OCI-LY7 (cell line): ENCODE data around the gene PRKG1. TPM values are rescaled to one million over a fixed set of nuclear protein-coding genes. Genes with fewer than 3 reads are reported as not detected.
A peak's percentile ranks its signal among the peaks of the same experiment; 100 is the strongest.

Source experiments
- BruUV-seq: library from RNA; stranded (reverse); fragments of 400-500 nt; replicated peaks from 2 replicates; lab custom pipeline; 2021; lab: Mats Ljungman, UMichigan
- CTCF ChIA-PET: fragments of 300-600 bp; sonication (Branson Sonifier 250); formaldehyde crosslinking; loops from one replicate; lab custom pipeline; 2022; ENCODE audit warnings: antibody characterized with exemption; ENCODE audit not compliant: unreplicated experiment; lab: Charles Lee
- POLR2A ChIA-PET: fragments of 300-600 bp; sonication (Branson Sonifier 250); formaldehyde crosslinking; loops from one replicate; lab custom pipeline; 2022; ENCODE audit warnings: antibody characterized with exemption; lab: Charles Lee
- DNase-seq: peaks from one replicate; pipeline ENCODE4 v3.0.0-alpha.2; 2015; ENCODE audit warnings: low spot score
- H2AFZ ChIP-seq: fragments of 200-600 bp; sonication (generic), shearing (Covaris generic); 2 replicates; pipeline ENCODE4 v1.6.1; 2014; ENCODE audit warnings: mild to moderate bottlenecking, antibody characterized with exemption, low read length, moderate library complexity
- H3K27ac ChIP-seq: fragments of 200-600 bp; sonication (generic); 2 replicates; pipeline ENCODE4 v1.5.1; 2014; ENCODE audit warnings: mixed run types, low read depth, mild to moderate bottlenecking, moderate library complexity, low read length, inconsistent platforms; ENCODE audit not compliant: poor library complexity, severe bottlenecking
- H3K36me3 ChIP-seq: fragments of 200-600 bp; sonication (generic); 2 replicates; pipeline ENCODE4 v1.6.1; 2014; ENCODE audit warnings: mild to moderate bottlenecking, antibody characterized with exemption, low read length, moderate library complexity, mixed read lengths; ENCODE audit not compliant: insufficient read depth
- H3K4me1 ChIP-seq: fragments of 200-600 bp; sonication (generic); 2 replicates; pipeline ENCODE4 v1.5.1; 2014; ENCODE audit warnings: mild to moderate bottlenecking, low read length; ENCODE audit not compliant: insufficient read depth, poor library complexity, severe bottlenecking
- H3K4me2 ChIP-seq: fragments of 200-600 bp; sonication (generic); 2 replicates; pipeline ENCODE4 v1.6.1; 2014; ENCODE audit warnings: mild to moderate bottlenecking, low read length
- H3K4me3 ChIP-seq: fragments of 200-600 bp; sonication (generic); 2 replicates; pipeline ENCODE4 v1.5.1; 2014; ENCODE audit warnings: mild to moderate bottlenecking, low read depth, low read length; ENCODE audit not compliant: poor library complexity, severe bottlenecking
- H3K79me2 ChIP-seq: fragments of 200-600 bp; sonication (generic); 2 replicates; pipeline ENCODE4 v1.6.1; 2016; ENCODE audit warnings: low read depth, mild to moderate bottlenecking, low read length, moderate library complexity, mixed read lengths; ENCODE audit not compliant: insufficient read depth
- H3K9me2 ChIP-seq: fragments of 200-600 bp; sonication (generic); 2 replicates; pipeline ENCODE4 v1.6.1; 2016; ENCODE audit warnings: mild to moderate bottlenecking, low read length, mixed read lengths; ENCODE audit not compliant: insufficient read depth
- H3K9me3 ChIP-seq: fragments of 200-600 bp; sonication (generic); 2 replicates; pipeline ENCODE4 v1.6.1; 2014; ENCODE audit warnings: mild to moderate bottlenecking, mixed run types, low read length, mixed read lengths
- H4K20me1 ChIP-seq: fragments of 200-600 bp; sonication (generic); 2 replicates; pipeline ENCODE4 v1.6.1; 2014; ENCODE audit warnings: mild to moderate bottlenecking, antibody characterized with exemption, low read length, moderate library complexity, mixed read lengths; ENCODE audit not compliant: insufficient read depth
- CTCF ChIP-seq: fragments of 200-600 bp; sonication (generic); conservative IDR thresholded peaks from 2 replicates; pipeline ENCODE4 v1.5.1; 2014; ENCODE audit warnings: mild to moderate bottlenecking, antibody characterized with exemption, low read length, moderate library complexity, mixed read lengths
- EZH2phosphoT487 ChIP-seq: fragments of 200-600 bp; sonication (generic); IDR thresholded peaks from 2 replicates; pipeline ENCODE4 v1.6.1; 2018; ENCODE audit warnings: low read depth, borderline replicate concordance, mild to moderate bottlenecking, mixed run types, antibody characterized with exemption, low read length, moderate library complexity, mixed read lengths
- intact Hi-C: fragments of 100-400 bp; cut with micrococcal nuclease; formaldehyde crosslinking; loops from one replicate; pipeline ENCODE4 v1.10.0; 2022; ENCODE audit not compliant: unreplicated experiment
- total RNA-seq, 2 experiments: library from RNA; depleted of rRNA in 1 of 2; stranded (reverse); fragments of >200 nt in 1 of 2; shearing (Covaris generic) in 1 of 2; gene quantifications; 2 replicates each; pipeline ENCODE4 v1.2.3, GENCODE V29; 2014 to 2022

The PRKG1 gene
- total RNA-seq, 2 experiments from 2014 or later = not detected

- TF ChIP-seq CTCF = peak; percentile 80
- TF ChIP-seq EZH2phosphoT487 = no peak
- intact Hi-C loops = loop anchor here (5.0 to 10.0 kb wide), 2 partner anchors 573 to 956 kb away; no protein-coding TSS in a partner anchor
- peak; percentile 45 for DNase-seq
- H3K27ac ChIP-seq = no peak overlapping the region
- H3K9me2 ChIP-seq = no peaks in the 10 kb centered on the region
- no peaks in the 10 kb centered on the region for H4K20me1 ChIP-seq
- CTCF ChIA-PET = no interaction called here
- no peaks in the 10 kb centered on the region for H3K4me1 ChIP-seq
- no peaks in the 10 kb centered on the region for H3K9me3 ChIP-seq
- no TSS peak for BruUV-seq
- H3K36me3 ChIP-seq = no peaks in the 10 kb centered on the region
- POLR2A ChIA-PET = interaction anchor here (0.7 kb wide), 1 partner anchor 230 kb away, joined by 3 read pairs; no protein-coding TSS in a partner anchor
- no peaks in the 10 kb centered on the region; the same call in 1 of the 2 replicates for H3K79me2 ChIP-seq
- H3K4me2 ChIP-seq = no peak overlapping the region
- no peak overlapping the region for H3K4me3 ChIP-seq
- no peak overlapping the region for H2AFZ ChIP-seq
Measured at GRCh38 chr10:51960494-51960895, 886.2 kb downstream of the PRKG1 start.

- no peaks in the 10 kb centered on the region; the same call in 1 of the 2 replicates for H3K79me2 ChIP-seq
- no peaks in the 10 kb centered on the region for H4K20me1 ChIP-seq
- no TSS peak for BruUV-seq
- H3K9me3 ChIP-seq = no peaks in the 10 kb centered on the region
- ChIA-PET POLR2A (interaction anchor here (0.5 kb wide), 1 partner anchor 33 kb away, joined by 3 read pairs; no protein-coding TSS in a partner anchor), CTCF (no interaction called here)
- no peaks in the 10 kb centered on the region for H3K4me1 ChIP-seq
- no peak overlapping the region for H2AFZ ChIP-seq
- TF ChIP-seq EZH2phosphoT487 = no peak
- no peak overlapping the region for H3K4me2 ChIP-seq
- DNase-seq = no peak
- no peaks in the 10 kb centered on the region for H3K36me3 ChIP-seq
- H3K27ac ChIP-seq = no peak overlapping the region
- intact Hi-C loops = loop anchor here (5.0 to 10.0 kb wide), 2 partner anchors 574 to 957 kb away; no protein-coding TSS in a partner anchor
- H3K9me2 ChIP-seq = no peaks in the 10 kb centered on the region
- H3K4me3 ChIP-seq = no peak overlapping the region
Measured at GRCh38 chr10:51961401-51961800, 887.1 kb downstream of the PRKG1 start.

GRCh38 chr10:51964630-51965029 lies 890.3 kb downstream of the PRKG1 start:
- no peak overlapping the region for H3K4me2 ChIP-seq
- no peaks in the 10 kb centered on the region for H3K79me2 ChIP-seq
- intact Hi-C loops = loop anchor here (5.0 to 10.0 kb wide), 2 partner anchors 577 to 960 kb away; no protein-coding TSS in a partner anchor
- ChIA-PET POLR2A (interaction anchor here (0.6 kb wide), 1 partner anchor 93 kb away, joined by 3 read pairs; no protein-coding TSS in a partner anchor), CTCF (no interaction called here)
- no peaks in the 10 kb centered on the region for H3K9me2 ChIP-seq
- H3K9me3 ChIP-seq = no peaks in the 10 kb centered on the region
- no peaks in the 10 kb centered on the region for H3K4me1 ChIP-seq
- no peak overlapping the region for H3K27ac ChIP-seq
- H2AFZ ChIP-seq = no peak overlapping the region
- no peak overlapping the region for H3K4me3 ChIP-seq
- no peak for DNase-seq
- TF ChIP-seq EZH2phosphoT487 (no peak), CTCF (no peak)
- H4K20me1 ChIP-seq = no peaks in the 10 kb centered on the region
- BruUV-seq = no TSS peak
- H3K36me3 ChIP-seq = no peaks in the 10 kb centered on the region
